HG02938 (cell line): ENCODE results near the gene LSM3.
"Not testable (repeated sequence)": the region's sequence is repeated elsewhere in the genome, so short reads cannot be mapped to it uniquely, and the experiment has no call there.

Experiments
- ATAC-seq: cut with Tn5 transposase; IDR thresholded peaks from one replicate; pipeline ENCODE4 v1.9.1; 2021; ENCODE audit warnings: mild to moderate bottlenecking, moderate library complexity; ENCODE audit not compliant: unreplicated experiment

The LSM3 gene

GRCh38 chr3:14216257-14217048 is 37.8 kb downstream of the LSM3 start:
- ATAC-seq, result peak; percentile 74

DNA sequence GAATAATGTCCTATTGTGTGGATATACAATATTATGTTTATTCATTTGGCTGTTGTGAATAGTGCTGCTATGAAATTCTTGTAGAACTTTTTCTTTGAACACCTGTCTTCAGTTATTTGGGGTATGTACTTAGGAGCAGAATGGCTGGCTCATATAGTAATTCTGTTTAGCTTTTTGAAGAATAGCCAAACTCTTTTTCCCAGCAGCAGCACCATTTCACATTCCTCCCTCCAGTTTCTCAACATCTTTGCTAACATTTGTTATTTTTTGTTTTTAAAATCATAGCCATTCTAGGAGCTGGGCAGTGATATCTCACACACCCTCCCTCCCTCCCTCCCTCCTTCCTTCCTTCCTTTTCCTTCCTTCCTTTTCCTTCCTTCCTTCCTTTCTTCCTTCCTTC is 39.7 kb downstream of the LSM3 start:
- ATAC-seq, result no peak

DNA sequence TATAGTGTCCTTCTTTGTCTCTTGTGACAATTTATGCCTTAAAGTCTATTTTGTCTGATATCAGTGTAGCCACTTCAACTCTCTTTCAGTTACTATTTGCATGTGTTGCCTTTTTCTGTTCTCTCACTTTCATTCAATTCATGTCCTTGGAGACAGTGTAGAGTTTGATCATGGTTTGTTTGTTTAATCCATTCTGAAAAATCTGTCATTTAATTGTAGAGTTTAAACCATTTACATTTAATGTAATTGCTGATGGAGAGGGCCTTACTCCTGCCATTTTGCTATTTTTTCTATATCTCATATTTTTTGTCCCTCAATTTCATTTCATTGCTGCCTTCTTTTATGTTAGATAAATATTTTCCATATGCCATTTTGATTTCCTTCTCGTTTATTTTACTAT is 42.3 kb downstream of the LSM3 start:
- ATAC-seq, result no peak

- ATAC-seq, result no peak
These were observed 43.3 kb downstream of the LSM3 start for GRCh38 chr3:14221902-14222301.

DNA sequence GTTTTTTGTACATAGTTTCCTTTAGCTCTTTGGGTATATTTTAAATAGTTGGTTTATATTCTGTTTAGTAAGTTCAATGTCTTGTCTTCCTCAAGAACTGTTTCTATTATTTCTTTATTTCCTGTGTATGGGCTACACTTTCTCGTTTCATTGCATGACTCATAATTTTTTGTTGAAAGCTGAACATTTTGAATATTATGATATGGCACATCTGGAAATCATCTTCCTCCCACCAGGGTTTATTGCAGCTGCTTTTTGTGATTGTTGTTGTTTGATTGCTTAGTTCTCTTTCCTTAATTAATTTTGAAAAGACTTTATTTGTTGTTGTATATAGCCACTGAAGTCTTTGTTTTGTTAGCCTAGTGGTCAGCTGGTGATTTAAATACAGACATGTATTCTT is 43.8 kb downstream of the LSM3 start:
- no peak for ATAC-seq

GRCh38 chr3:14222900-14223594 is 44.4 kb downstream of the LSM3 start:
- no peak for ATAC-seq

- ATAC-seq, result no peak
These were observed 45.0 kb downstream of the LSM3 start for GRCh38 chr3:14223595-14223994.

DNA sequence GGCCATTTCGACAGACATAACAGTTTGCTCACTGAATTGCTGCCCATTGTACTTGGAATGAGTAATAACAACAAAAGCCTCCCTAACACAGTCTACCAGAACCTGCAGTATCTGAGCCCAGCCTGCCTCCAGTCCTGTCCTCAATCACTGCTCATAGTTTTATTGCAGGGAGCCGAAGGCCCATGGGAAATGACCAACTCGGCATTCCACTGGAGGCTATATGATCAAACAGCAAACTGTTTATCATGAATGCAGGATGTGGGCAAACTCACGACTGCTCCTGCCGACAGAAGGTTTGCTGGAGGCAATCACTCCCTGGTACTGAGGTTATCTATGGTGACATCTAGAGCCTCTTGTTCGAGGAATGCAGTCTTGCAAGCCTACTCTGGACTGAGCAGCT is 46.3 kb downstream of the LSM3 start:
- no peak for ATAC-seq

GRCh38 chr3:14225421-14225820 is 46.8 kb downstream of the LSM3 start:
- ATAC-seq, result no peak

GRCh38 chr3:14226351-14226750 is 47.7 kb downstream of the LSM3 start:
- ATAC-seq, result not testable (repeated sequence)

GRCh38 chr3:14227856-14228255 is 49.2 kb downstream of the LSM3 start:
- ATAC-seq, result no peak

GRCh38 chr3:14228681-14229470 is 50.3 kb downstream of the LSM3 start:
- no peak for ATAC-seq

DNA sequence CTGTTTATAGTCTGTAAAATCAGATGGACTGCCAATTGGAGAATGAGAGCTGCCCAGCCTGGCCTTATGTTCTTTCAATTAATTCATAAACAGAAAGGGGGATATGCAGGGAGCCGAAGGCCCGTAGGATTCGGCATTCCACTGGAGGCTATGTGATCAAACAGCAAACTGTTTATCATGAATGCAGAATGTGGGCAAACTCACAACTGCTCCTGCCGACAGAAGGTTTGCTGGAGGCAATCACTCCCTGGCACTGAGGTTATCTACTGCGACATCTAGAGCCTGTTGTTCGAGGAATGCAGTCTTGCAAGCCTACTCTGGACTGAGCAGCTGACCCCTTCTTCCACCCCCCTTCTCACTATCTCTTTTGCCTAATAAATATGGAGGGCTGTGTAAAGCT is 51.1 kb downstream of the LSM3 start:
- ATAC-seq, result not testable (repeated sequence)

DNA sequence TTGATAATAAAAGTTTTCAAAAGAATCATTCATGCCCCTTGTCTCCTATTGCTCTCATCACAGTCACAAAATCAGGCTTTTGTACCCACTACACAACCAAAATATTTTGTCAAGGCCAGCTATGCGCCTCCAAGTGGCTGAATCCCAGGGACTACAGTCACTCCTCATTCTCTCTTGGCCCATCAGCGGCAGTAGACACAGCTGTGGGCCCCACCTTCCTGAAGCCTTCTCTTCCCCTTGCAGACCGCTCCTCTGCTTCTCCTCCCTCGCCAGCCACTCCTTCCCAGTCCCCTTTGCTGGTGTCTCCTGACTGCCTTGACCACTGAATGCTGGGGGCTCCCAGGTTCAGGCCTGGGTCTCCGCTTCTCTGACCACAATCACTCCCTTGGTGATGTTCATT is 52.1 kb downstream of the LSM3 start:
- no peak for ATAC-seq

DNA sequence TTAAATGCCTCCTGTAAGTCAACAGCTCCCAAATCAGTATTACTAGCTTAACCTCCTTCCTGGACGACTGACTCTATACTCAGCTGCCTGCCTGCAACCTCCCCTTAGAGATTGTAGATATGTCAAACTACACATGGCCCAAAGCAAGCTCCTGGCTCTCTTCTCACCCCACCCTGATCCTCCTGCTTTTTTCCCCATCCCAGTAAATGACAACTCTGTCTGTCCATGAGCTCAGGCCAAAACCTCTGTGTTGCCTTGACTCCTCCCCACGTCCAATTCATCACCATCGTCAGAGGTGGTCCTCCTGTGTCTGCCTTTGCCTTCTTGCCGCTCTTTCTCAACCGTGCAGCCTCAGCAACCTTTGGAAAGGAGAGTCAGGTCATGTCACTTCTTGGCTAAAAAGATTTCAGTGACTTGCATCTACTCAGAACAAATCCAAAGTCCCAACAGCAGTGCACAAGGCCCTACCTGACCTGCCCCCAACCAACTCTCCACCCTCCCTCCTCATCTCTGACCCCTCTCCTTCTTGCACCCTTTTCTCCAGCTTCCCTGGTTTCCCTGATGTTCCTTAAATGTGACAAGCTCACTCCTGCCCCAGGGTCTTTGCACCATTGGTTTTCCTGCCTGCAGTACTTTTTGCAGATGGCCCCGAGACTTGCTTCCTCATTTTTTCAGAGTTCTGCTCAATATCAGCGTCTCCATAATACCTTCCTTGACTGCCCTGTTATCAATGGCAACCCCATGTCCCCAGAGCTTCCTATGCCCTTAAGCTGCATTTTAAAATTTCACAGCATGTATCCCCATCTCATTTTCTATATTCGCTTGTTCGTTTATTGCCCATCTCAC is 52.8 kb downstream of the LSM3 start:
- no peak for ATAC-seq

- no peak for ATAC-seq
These were observed 53.4 kb downstream of the LSM3 start for GRCh38 chr3:14231998-14232501.

DNA sequence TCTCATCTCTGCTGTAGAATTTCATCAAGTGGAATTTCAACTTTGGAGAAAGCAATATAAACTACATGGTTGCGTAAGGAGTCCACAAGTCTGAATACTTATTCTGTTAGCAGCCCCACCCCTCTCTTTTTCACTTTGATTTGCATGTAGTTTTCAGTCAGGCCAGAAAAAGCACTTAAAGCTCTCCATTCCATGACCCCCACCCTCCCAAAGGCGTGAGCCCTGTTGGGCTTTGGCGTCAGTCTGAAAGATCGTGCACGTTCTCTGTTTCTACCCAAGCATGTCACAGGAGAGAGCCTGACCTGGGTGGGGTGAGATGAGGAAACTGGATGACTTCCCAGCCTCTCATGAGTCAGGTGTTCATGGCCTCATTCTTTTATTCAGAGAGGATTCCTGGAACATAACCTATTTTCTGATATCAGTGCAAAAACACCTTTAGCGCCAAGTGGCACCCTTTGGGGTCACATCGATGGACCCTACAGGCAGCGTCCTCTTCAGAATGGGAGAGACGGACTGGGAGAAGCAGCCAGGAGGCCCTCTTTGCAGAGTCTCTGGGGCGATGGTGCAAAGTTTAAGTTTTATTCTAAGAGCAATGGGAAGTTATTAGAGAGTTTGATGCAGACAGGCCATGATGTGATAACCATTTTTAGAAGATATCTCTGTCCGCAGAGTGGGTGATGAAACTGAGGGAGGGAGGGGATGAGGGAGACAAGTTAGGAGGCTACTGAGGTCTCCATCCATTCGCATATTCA is 55.8 kb downstream of the LSM3 start:
- no peak for ATAC-seq

DNA sequence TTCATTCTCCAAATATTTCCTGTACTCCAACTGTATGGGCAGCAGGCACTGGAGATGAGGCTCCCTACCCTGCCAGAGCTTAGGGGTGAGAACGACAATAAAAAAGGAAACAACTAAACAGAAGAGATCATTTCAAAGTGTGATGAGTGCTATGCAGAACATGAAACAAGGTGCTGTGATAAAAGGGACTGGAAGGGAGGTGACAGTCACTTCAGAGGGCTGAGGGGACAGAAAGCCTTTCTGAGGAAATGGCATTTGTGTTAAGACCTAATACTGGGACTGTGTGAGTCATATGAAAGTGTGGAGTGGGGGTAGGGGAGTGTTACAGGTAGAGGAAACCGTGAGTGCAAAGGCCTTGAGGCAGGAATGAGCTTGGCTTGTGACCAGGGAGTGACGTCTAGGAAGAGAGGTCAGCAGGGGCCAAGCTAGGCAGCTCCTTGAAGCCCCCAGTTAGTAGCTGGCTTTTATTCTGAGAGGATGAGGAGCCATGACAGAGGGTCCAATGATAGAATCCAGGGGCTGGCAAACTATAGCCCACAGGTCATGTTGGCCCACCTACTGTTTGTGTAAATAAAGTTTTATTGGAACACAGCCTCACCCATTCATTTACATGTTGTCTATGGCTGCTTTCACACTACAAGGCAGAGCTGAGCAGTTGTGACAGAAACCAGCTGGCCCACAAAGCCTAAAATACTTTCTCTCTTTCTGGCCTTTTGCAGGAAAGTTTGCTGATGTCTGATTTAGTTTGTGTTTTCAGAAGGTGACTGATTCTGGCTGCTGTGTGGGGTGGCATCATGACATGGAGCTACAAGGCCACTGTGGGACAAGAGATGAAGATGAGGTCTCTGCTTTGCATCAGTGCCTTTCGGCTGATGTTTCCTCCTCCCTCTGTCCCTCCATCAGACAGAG is 56.6 kb downstream of the LSM3 start:
- no peak for ATAC-seq

DNA sequence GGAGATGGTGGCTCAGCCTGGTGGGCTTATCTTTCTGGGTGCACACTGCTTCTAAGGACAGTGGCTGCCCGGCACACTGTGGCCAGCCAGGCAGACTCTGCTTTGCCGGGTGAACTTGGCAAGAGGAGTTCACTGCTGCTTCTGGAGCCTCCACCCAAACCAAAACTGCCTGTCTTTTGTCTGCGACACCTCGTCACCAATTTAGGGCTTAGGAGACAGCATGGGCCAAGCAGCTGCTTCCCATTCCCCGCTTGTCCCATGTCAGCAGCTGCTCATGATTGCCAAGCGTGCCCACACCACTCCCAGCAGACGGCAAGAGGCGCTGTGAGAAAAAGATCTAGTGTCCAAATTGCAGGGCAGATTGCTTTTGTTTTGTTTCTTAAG is 57.3 kb downstream of the LSM3 start:
- no peak for ATAC-seq
